ENCODE data around the gene ISYNA1. TPM values are rescaled to one million over a fixed set of nuclear protein-coding genes. Genes with fewer than 3 reads are reported as not detected.

ISYNA1 gene
- total and polyA plus RNA-seq, 2 of the 13 experiments (the other 11 are each of a cell fraction or from before 2014, with no cell fraction given) = 29.6 to 48.5 TPM

DNA sequence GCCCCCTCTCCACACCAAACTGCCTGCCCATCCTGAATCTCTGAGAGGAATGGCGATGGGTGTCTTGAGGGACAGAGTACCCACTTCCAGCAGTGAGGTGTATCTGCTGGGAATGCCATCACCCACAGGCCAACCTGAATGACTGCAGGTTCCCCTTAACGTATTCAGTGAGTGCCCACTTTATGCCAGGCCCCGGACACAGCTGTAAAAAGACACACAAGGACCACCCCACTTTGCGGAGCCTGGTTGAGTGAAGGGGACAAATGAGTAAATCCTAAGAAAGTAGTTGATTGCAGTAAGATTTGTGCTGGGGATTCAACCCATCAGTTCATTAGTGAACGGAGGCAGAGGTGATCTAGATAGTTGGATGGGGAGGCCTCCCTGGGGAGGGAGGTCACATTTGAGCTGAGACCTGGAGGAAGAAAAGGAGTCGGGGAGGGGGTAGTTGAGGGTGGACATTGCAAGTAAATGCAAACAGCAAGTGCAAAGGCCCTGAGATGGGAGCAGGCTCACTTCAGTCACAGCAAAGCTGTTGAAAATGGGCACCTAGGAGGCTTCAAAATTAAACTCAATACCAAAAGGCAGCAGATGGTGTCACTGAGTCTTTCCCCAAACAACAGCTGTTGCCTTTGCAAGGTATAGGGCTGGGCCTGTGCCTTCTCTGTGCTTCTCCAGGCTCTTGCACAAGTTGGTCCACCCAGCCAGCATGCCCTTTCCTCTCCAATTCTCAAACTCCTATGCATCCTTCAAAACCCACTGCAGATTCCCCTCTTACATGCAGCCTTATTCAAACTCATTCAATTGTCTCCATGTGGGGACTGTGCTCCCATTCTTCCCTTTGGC lies 47.6 kb downstream of the ISYNA1 start (continued):
- TF ChIP-seq, protein P1, sequence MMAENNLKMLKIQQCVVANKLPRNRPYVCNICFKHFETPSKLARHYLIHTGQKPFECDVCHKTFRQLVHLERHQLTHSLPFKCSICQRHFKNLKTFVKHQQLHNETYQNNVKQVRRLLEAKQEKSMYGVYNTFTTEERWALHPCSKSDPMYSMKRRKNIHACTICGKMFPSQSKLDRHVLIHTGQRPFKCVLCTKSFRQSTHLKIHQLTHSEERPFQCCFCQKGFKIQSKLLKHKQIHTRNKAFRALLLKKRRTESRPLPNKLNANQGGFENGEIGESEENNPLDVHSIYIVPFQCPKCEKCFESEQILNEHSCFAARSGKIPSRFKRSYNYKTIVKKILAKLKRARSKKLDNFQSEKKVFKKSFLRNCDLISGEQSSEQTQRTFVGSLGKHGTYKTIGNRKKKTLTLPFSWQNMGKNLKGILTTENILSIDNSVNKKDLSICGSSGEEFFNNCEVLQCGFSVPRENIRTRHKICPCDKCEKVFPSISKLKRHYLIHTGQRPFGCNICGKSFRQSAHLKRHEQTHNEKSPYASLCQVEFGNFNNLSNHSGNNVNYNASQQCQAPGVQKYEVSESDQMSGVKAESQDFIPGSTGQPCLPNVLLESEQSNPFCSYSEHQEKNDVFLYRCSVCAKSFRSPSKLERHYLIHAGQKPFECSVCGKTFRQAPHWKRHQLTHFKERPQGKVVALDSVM (CRISPR knock-in tag; IDR thresholded peaks at IDR 0.05) = peak; percentile 63
- TF ChIP-seq, protein P2, sequence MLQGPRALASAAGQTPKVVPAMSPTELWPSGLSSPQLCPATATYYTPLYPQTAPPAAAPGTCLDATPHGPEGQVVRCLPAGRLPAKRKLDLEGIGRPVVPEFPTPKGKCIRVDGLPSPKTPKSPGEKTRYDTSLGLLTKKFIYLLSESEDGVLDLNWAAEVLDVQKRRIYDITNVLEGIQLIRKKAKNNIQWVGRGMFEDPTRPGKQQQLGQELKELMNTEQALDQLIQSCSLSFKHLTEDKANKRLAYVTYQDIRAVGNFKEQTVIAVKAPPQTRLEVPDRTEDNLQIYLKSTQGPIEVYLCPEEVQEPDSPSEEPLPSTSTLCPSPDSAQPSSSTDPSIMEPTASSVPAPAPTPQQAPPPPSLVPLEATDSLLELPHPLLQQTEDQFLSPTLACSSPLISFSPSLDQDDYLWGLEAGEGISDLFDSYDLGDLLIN (CRISPR knock-in tag; IDR thresholded peaks at IDR 0.05; ENCODE audit: borderline replicate concordance) = no peak
- TF ChIP-seq SETDB1 (CRISPR knock-in tag; IDR thresholded peaks at IDR 0.05; ENCODE audit: borderline replicate concordance) = no peak
- TF ChIP-seq ZNF256 (CRISPR knock-in tag; conservative IDR thresholded peaks at IDR 0.05) = no peak
- no peak for TF ChIP-seq GPN1 (CRISPR knock-in tag; IDR thresholded peaks at IDR 0.05; ENCODE audit: borderline replicate concordance)
- no peak for TF ChIP-seq ZNF75D (CRISPR knock-in tag; IDR thresholded peaks at IDR 0.05; ENCODE audit: borderline replicate concordance)
- TF ChIP-seq ZNF263 (CRISPR knock-in tag; IDR thresholded peaks at IDR 0.05) = no peak; the same call in 1 of the 2 replicates
- TF ChIP-seq FLYWCH1 (CRISPR knock-in tag; IDR thresholded peaks at IDR 0.05) = no peak
- TF ChIP-seq HOXA5 (CRISPR knock-in tag; IDR thresholded peaks at IDR 0.05) = no peak
- no peak for TF ChIP-seq EED (CRISPR knock-in tag; IDR thresholded peaks at IDR 0.05)
- no peak for TF ChIP-seq HHEX (CRISPR knock-in tag; IDR thresholded peaks at IDR 0.05)
- TF ChIP-seq, protein P3, sequence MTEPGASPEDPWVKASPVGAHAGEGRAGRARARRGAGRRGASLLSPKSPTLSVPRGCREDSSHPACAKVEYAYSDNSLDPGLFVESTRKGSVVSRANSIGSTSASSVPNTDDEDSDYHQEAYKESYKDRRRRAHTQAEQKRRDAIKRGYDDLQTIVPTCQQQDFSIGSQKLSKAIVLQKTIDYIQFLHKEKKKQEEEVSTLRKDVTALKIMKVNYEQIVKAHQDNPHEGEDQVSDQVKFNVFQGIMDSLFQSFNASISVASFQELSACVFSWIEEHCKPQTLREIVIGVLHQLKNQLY (CRISPR knock-in tag; IDR thresholded peaks at IDR 0.05) = peak; percentile 11; the same call in 1 of the 2 replicates
- TF ChIP-seq ZNF607 (CRISPR knock-in tag; IDR thresholded peaks at IDR 0.05; ENCODE audit: borderline replicate concordance) = no peak; the same call in 1 of the 2 replicates
- TF ChIP-seq ZNF207 (IDR thresholded peaks at IDR 0.05; ENCODE audit: borderline replicate concordance) = no peak
- no peak for TF ChIP-seq SRSF1 (optimal IDR thresholded peaks at IDR 0.05; ENCODE audit: low read depth, low read length)
- TF ChIP-seq ZEB1 (IDR thresholded peaks at IDR 0.05; ENCODE audit: insufficient replicate concordance, low read depth) = no peak
- TF ChIP-seq, protein P4, sequence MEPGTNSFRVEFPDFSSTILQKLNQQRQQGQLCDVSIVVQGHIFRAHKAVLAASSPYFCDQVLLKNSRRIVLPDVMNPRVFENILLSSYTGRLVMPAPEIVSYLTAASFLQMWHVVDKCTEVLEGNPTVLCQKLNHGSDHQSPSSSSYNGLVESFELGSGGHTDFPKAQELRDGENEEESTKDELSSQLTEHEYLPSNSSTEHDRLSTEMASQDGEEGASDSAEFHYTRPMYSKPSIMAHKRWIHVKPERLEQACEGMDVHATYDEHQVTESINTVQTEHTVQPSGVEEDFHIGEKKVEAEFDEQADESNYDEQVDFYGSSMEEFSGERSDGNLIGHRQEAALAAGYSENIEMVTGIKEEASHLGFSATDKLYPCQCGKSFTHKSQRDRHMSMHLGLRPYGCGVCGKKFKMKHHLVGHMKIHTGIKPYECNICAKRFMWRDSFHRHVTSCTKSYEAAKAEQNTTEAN (CRISPR knock-in tag; conservative IDR thresholded peaks at IDR 0.05) = no peak
- no peak for TF ChIP-seq RORA (CRISPR knock-in tag; IDR thresholded peaks at IDR 0.05)
- TF ChIP-seq RFXANK (CRISPR knock-in tag; IDR thresholded peaks at IDR 0.05) = no peak
- TF ChIP-seq NFATC3 (CRISPR knock-in tag; IDR thresholded peaks at IDR 0.05) = no peak
- peak; percentile 92 for TF ChIP-seq POLR2G (IDR thresholded peaks at IDR 0.05; ENCODE audit: low read depth, low read length)
- TF ChIP-seq MXD4 (CRISPR knock-in tag; IDR thresholded peaks at IDR 0.05) = no peak
- TF ChIP-seq NCOA5 (CRISPR knock-in tag; IDR thresholded peaks at IDR 0.05) = peak; percentile 76; the same call in 1 of the 2 replicates
- 0 out of 2 replicates have a peak, but pooled peaks have one; percentile 48 for TF ChIP-seq ZNF33A (CRISPR knock-in tag; IDR thresholded peaks at IDR 0.05; ENCODE audit: borderline replicate concordance)
- TF ChIP-seq ZSCAN12 (CRISPR knock-in tag; IDR thresholded peaks at IDR 0.05) = no peak
- TF ChIP-seq NKX3-1 (CRISPR knock-in tag; IDR thresholded peaks at IDR 0.05) = no peak
